GM12878 (cell line): Measurements from ENCODE around the gene LSM10. TPM values are rescaled to one million over a fixed set of nuclear protein-coding genes. Genes with fewer than 3 reads are reported as not detected.

Experiments
- CHD2 ChIP-seq: IDR thresholded peaks from 2 replicates; pipeline ENCODE4 v1.6.1; 2011; ENCODE audit warnings: low read depth, low read length, improper control_type of control experiment, borderline replicate concordance
- EZH2 ChIP-seq: IDR thresholded peaks from 2 replicates; pipeline ENCODE4 v1.6.1; 2012; ENCODE audit warnings: low read depth, mild to moderate bottlenecking, control low read depth, inconsistent platforms, low read length, borderline replicate concordance; ENCODE audit not compliant: control insufficient read depth
- GABPA ChIP-seq: IDR thresholded peaks from 2 replicates; pipeline ENCODE4 v1.6.1; 2014; ENCODE audit warnings: antibody characterized with exemption, low read depth, mild to moderate bottlenecking, inconsistent platforms
- IKZF1 ChIP-seq: fragments of 450-650 bp; conservative IDR thresholded peaks from 2 replicates; pipeline ENCODE4 v1.6.1; 2017; ENCODE audit warnings: antibody characterized with exemption, mild to moderate bottlenecking
- MEF2A ChIP-seq: IDR thresholded peaks from 2 replicates; pipeline ENCODE4 v1.6.1; 2011; ENCODE audit warnings: low read depth, mild to moderate bottlenecking, low read length, moderate library complexity; ENCODE audit not compliant: insufficient read depth
- NBN ChIP-seq: fragments of 450-650 bp; IDR thresholded peaks from 2 replicates; pipeline ENCODE4 v1.6.1; 2016
- NFYA ChIP-seq: IDR thresholded peaks from 2 replicates; pipeline ENCODE4 v1.6.1; 2011; ENCODE audit warnings: low read depth, mild to moderate bottlenecking, low read length, improper control_type of control experiment, borderline replicate concordance
- NFYB ChIP-seq: IDR thresholded peaks from 2 replicates; pipeline ENCODE4 v1.6.1; 2011; ENCODE audit warnings: low read depth, mild to moderate bottlenecking, low read length, improper control_type of control experiment, moderate library complexity; ENCODE audit not compliant: insufficient read depth
- PAX8 ChIP-seq: fragments of 450-650 bp; IDR thresholded peaks from 2 replicates; pipeline ENCODE4 v1.6.1; 2017; ENCODE audit warnings: mild to moderate bottlenecking, moderate library complexity
- PKNOX1 ChIP-seq: fragments of 450-650 bp; IDR thresholded peaks from 2 replicates; pipeline ENCODE4 v1.6.1; 2016; ENCODE audit warnings: mild to moderate bottlenecking
- PRDM15 ChIP-seq: fragments of 450-650 bp; formaldehyde crosslinking; IDR thresholded peaks from 2 replicates; pipeline ENCODE4 v1.4.0; 2020; ENCODE audit warnings: mild to moderate bottlenecking, moderate library complexity
- RCOR1 ChIP-seq: conservative IDR thresholded peaks from 2 replicates; pipeline ENCODE4 v1.6.1; 2012; ENCODE audit warnings: low read depth, low read length, improper control_type of control experiment
- SPI1 ChIP-seq: IDR thresholded peaks from 2 replicates; pipeline ENCODE4 v1.6.1; 2011; ENCODE audit warnings: low read depth, mild to moderate bottlenecking, low read length, moderate library complexity, borderline replicate concordance; ENCODE audit not compliant: insufficient read depth
- TAF1 ChIP-seq: IDR thresholded peaks from 2 replicates; pipeline ENCODE4 v1.6.1; 2011; ENCODE audit warnings: mild to moderate bottlenecking, low read depth, low read length, borderline replicate concordance
- USF1 ChIP-seq: IDR thresholded peaks from 2 replicates; pipeline ENCODE4 v1.6.1; 2011; ENCODE audit warnings: borderline replicate concordance, low read depth, mild to moderate bottlenecking, moderate library complexity, mixed read lengths, low read length; ENCODE audit not compliant: insufficient read depth; ENCODE audit errors: extremely low read length
- USF2 ChIP-seq: IDR thresholded peaks from 2 replicates; pipeline ENCODE4 v1.6.1; 2011; ENCODE audit warnings: low read depth, low read length, improper control_type of control experiment, borderline replicate concordance
- ZNF207 ChIP-seq: fragments of 450-650 bp; IDR thresholded peaks from 2 replicates; pipeline ENCODE4 v1.6.1; 2014; ENCODE audit warnings: antibody characterized with exemption, mild to moderate bottlenecking, borderline replicate concordance
- ZNF592 ChIP-seq: fragments of 450-650 bp; IDR thresholded peaks from 2 replicates; pipeline ENCODE4 v1.6.1; 2017; ENCODE audit warnings: mild to moderate bottlenecking, moderate library complexity
- polyA plus RNA-seq, 11 experiments: library from polyadenylated mRNA; depleted of rRNA in 4 of 11; unstranded in 6 of 11; stranded (reverse) in 5 of 11; fragments of >200 nt; fragmentation: Nextera tagmentation in 4 of 11; fragmentation: Illumina TruSeq in 1 of 11; extraction: Ambion mirVana in 4 of 11; extraction: Trizol in 1 of 11; gene quantifications; 1 replicate in 1 of 11; 2 replicates in 10 of 11; pipeline versions ENCODE4 v1.2.1 to v1.2.3, GENCODE V29; 2011 to 2016; ENCODE audit warnings: inconsistent platforms in 2 of 11, missing spikeins in 2 of 11, low read depth in 1 of 11
- total RNA-seq, 4 experiments: library from RNA; depleted of rRNA in 3 of 4; stranded (reverse); fragments of >200 nt in 3 of 4; fragmentation: Illumina TruSeq in 1 of 4; extraction: Trizol in 1 of 4; gene quantifications; 2 replicates each; pipeline versions ENCODE4 v1.2.1 to v1.2.3, GENCODE V29; 2013 to 2021

LSM10 gene
- total and polyA plus RNA-seq, 10 of the 15 experiments (the other 5 are each of a cell fraction or from before 2014, with no cell fraction given) = 13.1 to 103 (median 57.5) TPM

GRCh38 chr1:36384542-36385409 is 12.9 kb downstream of the LSM10 start (continued):
- TF ChIP-seq ZNF592 = no peak
- no peak for TF ChIP-seq USF2
- no peak; the same call in 1 of the 2 replicates for TF ChIP-seq PRDM15 (CRISPR knock-in tag)
- TF ChIP-seq NFYA = no peak
- TF ChIP-seq GABPA = no peak
- no peak for TF ChIP-seq ZNF207
- TF ChIP-seq SPI1 = no peak
- peak; percentile 56 for TF ChIP-seq IKZF1
- TF ChIP-seq MEF2A = no peak
- no peak for TF ChIP-seq NFYB
- no peak for TF ChIP-seq TAF1
- TF ChIP-seq CHD2 = no peak
- no peak for TF ChIP-seq EZH2
- TF ChIP-seq PAX8 = no peak
- TF ChIP-seq RCOR1 = no peak
- TF ChIP-seq PKNOX1 = no peak
- 0 out of 2 replicates have a peak, but pooled peaks have one; percentile 26 for TF ChIP-seq NBN
- no peak for TF ChIP-seq USF1
